IMR-90 (cell line): ENCODE measurements around the gene ALG11. TPM values are rescaled to one million over a fixed set of nuclear protein-coding genes. Genes with fewer than 3 reads are reported as not detected.

ENCODE experiments used
- ATAC-seq: fragments of 200-7000 bp; cut with Tn5 transposase; 2 replicates; pipeline ENCODE4 v1.9.1; 2020; ENCODE audit warnings: low read depth, mild to moderate bottlenecking, moderate library complexity
- BruUV-seq: library from RNA; stranded (reverse); fragments of 400-500 nt; replicated peaks from 2 replicates; lab custom pipeline; 2021; lab: Mats Ljungman, UMichigan
- CTCF ChIA-PET: fragments of 300-600 bp; formaldehyde crosslinking; extraction: SDS; loops from one replicate; lab custom pipeline; 2021; ENCODE audit warnings: antibody characterized with exemption; lab: Yijun Ruan, JAX
- POLR2A ChIA-PET: fragments of 300-600 bp; sonication (Branson Sonifier 250); formaldehyde crosslinking; loops from one replicate; lab custom pipeline; 2022; ENCODE audit warnings: antibody characterized with exemption; ENCODE audit not compliant: unreplicated experiment; lab: Charles Lee
- DNase-seq: peaks from one replicate; pipeline ENCODE4 v3.0.0; 2013
- H2AFZ ChIP-seq: replicated peaks from 2 replicates; pipeline ENCODE3; 2013; ENCODE audit warnings: low read length, mild to moderate bottlenecking; ENCODE audit not compliant: poor library complexity
- H2AK5ac ChIP-seq: 2 replicates; pipeline ENCODE4 v1.6.1; 2013; ENCODE audit warnings: low read depth, low read length, inconsistent platforms
- H2AK9ac ChIP-seq: replicated peaks from 2 replicates; pipeline ENCODE3; 2013; ENCODE audit warnings: mild to moderate bottlenecking, low read depth, low read length, moderate library complexity; ENCODE audit not compliant: poor library complexity
- H2BK120ac ChIP-seq: 2 replicates; pipeline ENCODE4 v1.6.1; 2013; ENCODE audit warnings: low read depth, low read length, inconsistent platforms
- H2BK15ac ChIP-seq: 3 replicates; pipeline ENCODE4 v1.6.1; 2013; ENCODE audit warnings: low read depth, low read length, inconsistent platforms
- H2BK20ac ChIP-seq: 2 replicates; pipeline ENCODE4 v1.6.1; 2013; ENCODE audit warnings: low read depth, mild to moderate bottlenecking, inconsistent platforms, low read length, moderate library complexity
- H2BK5ac ChIP-seq: 2 replicates; pipeline ENCODE4 v1.6.1; 2013; ENCODE audit warnings: mild to moderate bottlenecking, low read depth, low read length, inconsistent platforms; ENCODE audit not compliant: poor library complexity, severe bottlenecking
- H3K14ac ChIP-seq: replicated peaks from 2 replicates; pipeline ENCODE4 v1.6.1; 2013; ENCODE audit warnings: low read depth, low read length, inconsistent platforms
- H3K18ac ChIP-seq: 2 replicates; pipeline ENCODE4 v1.6.1; 2013; ENCODE audit warnings: low read depth, low read length, control low read depth
- H3K23ac ChIP-seq: 2 replicates; pipeline ENCODE4 v1.6.1; 2013; ENCODE audit warnings: low read depth, low read length, inconsistent platforms
- H3K27ac ChIP-seq: 2 replicates; pipeline ENCODE4 v1.5.1; 2013; ENCODE audit warnings: mild to moderate bottlenecking, control low read depth, low read length; ENCODE audit not compliant: insufficient read depth
- H3K27me3 ChIP-seq: 2 replicates; pipeline ENCODE4 v1.6.1; 2013; ENCODE audit warnings: low read length; ENCODE audit not compliant: control insufficient read depth, insufficient read depth
- H3K36me3 ChIP-seq: 2 replicates; pipeline ENCODE4 v1.6.1; 2013; ENCODE audit warnings: low read length, mixed read lengths; ENCODE audit not compliant: control insufficient read depth, insufficient read depth
- H3K4ac ChIP-seq: 2 replicates; pipeline ENCODE4 v1.6.1; 2013; ENCODE audit warnings: low read depth, low read length, inconsistent platforms
- H3K4me1 ChIP-seq: 2 replicates; pipeline ENCODE4 v1.6.1; 2013; ENCODE audit warnings: low read length, mixed read lengths; ENCODE audit not compliant: control insufficient read depth, insufficient read depth
- H3K4me2 ChIP-seq: 2 replicates; pipeline ENCODE4 v1.6.1; 2013; ENCODE audit warnings: low read depth, mild to moderate bottlenecking, control low read depth, low read length, moderate library complexity
- H3K4me3 ChIP-seq: 2 replicates; pipeline ENCODE4 v1.5.1; 2013; ENCODE audit warnings: low read depth, mild to moderate bottlenecking, control low read depth, low read length, moderate library complexity; ENCODE audit not compliant: insufficient read depth
- H3K56ac ChIP-seq: 2 replicates; pipeline ENCODE4 v1.6.1; 2013; ENCODE audit warnings: low read length, inconsistent platforms; ENCODE audit not compliant: insufficient read depth; ENCODE audit errors: extremely low read depth
- H3K79me1 ChIP-seq, 2 experiments: 2 replicates each; pipeline ENCODE4 v1.6.1; 2013; ENCODE audit warnings: low read length in 2 of 2, inconsistent platforms in 1 of 2, low read depth in 1 of 2
- H3K9ac ChIP-seq: 2 replicates; pipeline ENCODE4 v1.6.1; 2013; ENCODE audit warnings: low read depth, low read length, control low read depth
- H3K9me1 ChIP-seq: 2 replicates; pipeline ENCODE4 v1.6.1; 2013; ENCODE audit warnings: low read length, inconsistent platforms; ENCODE audit not compliant: insufficient read depth
- H3K9me3 ChIP-seq: 2 replicates; pipeline ENCODE4 v1.6.1; 2013; ENCODE audit warnings: low read length; ENCODE audit not compliant: control insufficient read depth, insufficient read depth
- H4K20me1 ChIP-seq: 2 replicates; pipeline ENCODE4 v1.6.1; 2013; ENCODE audit warnings: low read length, inconsistent platforms; ENCODE audit not compliant: insufficient read depth
- H4K5ac ChIP-seq: 2 replicates; pipeline ENCODE4 v1.6.1; 2013; ENCODE audit warnings: mild to moderate bottlenecking, low read depth, low read length, control low read depth
- H4K8ac ChIP-seq, 2 experiments: 2 replicates each; pipeline ENCODE4 v1.6.1; 2013; ENCODE audit warnings: low read depth in 2 of 2, low read length in 2 of 2, control low read depth in 1 of 2, inconsistent platforms in 1 of 2
- H4K91ac ChIP-seq: 2 replicates; pipeline ENCODE4 v1.6.1; 2013; ENCODE audit warnings: low read depth, low read length, inconsistent platforms; ENCODE audit not compliant: insufficient read depth
- BHLHE40 ChIP-seq: fragments of 150-350 bp; IDR thresholded peaks from 2 replicates; pipeline ENCODE4 v1.6.1; 2016; ENCODE audit warnings: mild to moderate bottlenecking, low read depth, low read length
- CEBPB ChIP-seq: IDR thresholded peaks from 2 replicates; pipeline ENCODE4 v1.6.1; 2012; ENCODE audit warnings: low read depth, low read length, improper control_type of control experiment
- CHD1 ChIP-seq: IDR thresholded peaks from 2 replicates; pipeline ENCODE4 v1.6.1; 2012; ENCODE audit warnings: low read depth, low read length, improper control_type of control experiment
- CTCF ChIP-seq: conservative IDR thresholded peaks from 2 replicates; pipeline ENCODE4 v1.5.1; 2012; ENCODE audit warnings: mild to moderate bottlenecking, low read depth, low read length, improper control_type of control experiment
- FOS ChIP-seq: fragments of 150-350 bp; IDR thresholded peaks from 2 replicates; pipeline ENCODE4 v1.6.1; 2016; ENCODE audit warnings: low read depth, low read length
- MAFK ChIP-seq: IDR thresholded peaks from 2 replicates; pipeline ENCODE4 v1.6.1; 2012; ENCODE audit warnings: low read depth, low read length, improper control_type of control experiment
- MAZ ChIP-seq: IDR thresholded peaks from 2 replicates; pipeline ENCODE4 v1.6.1; 2012; ENCODE audit warnings: low read depth, mild to moderate bottlenecking, low read length, improper control_type of control experiment, moderate library complexity, borderline replicate concordance
- MXI1 ChIP-seq: IDR thresholded peaks from 2 replicates; pipeline ENCODE4 v1.6.1; 2012; ENCODE audit warnings: low read depth, mild to moderate bottlenecking, low read length, moderate library complexity, borderline replicate concordance
- NFE2L2 ChIP-seq: fragments of 150-350 bp; IDR thresholded peaks from 2 replicates; pipeline ENCODE4 v1.6.1; 2016; ENCODE audit warnings: low read depth, mild to moderate bottlenecking, low read length
- POLR2A ChIP-seq: IDR thresholded peaks from 2 replicates; pipeline ENCODE4 v1.6.1; 2012; ENCODE audit warnings: mild to moderate bottlenecking, low read depth, low read length
- RAD21 ChIP-seq: IDR thresholded peaks from 2 replicates; pipeline ENCODE4 v1.6.1; 2012; ENCODE audit warnings: low read length, improper control_type of control experiment
- RCOR1 ChIP-seq: IDR thresholded peaks from 2 replicates; pipeline ENCODE4 v1.6.1; 2012; ENCODE audit warnings: mild to moderate bottlenecking, low read length, improper control_type of control experiment; ENCODE audit not compliant: insufficient replicate concordance
- RFX5 ChIP-seq: IDR thresholded peaks from 2 replicates; pipeline ENCODE4 v1.8.0; 2012; ENCODE audit warnings: low read depth, mild to moderate bottlenecking, low read length, moderate library complexity
- SMC3 ChIP-seq: fragments of 150-350 bp; IDR thresholded peaks from 2 replicates; pipeline ENCODE4 v1.6.1; 2016; ENCODE audit warnings: low read depth, mild to moderate bottlenecking, antibody characterized with exemption, low read length, moderate library complexity
- USF2 ChIP-seq: fragments of 150-350 bp; IDR thresholded peaks from 2 replicates; pipeline ENCODE4 v1.6.1; 2017; ENCODE audit warnings: mild to moderate bottlenecking, antibody characterized with exemption, low read length, low read depth
- WGBS, 2 experiments: methylation state at CpG; one replicate each; pipeline versions ENCODE4 v1.1.5 to v1.1.7; 2013; ENCODE audit warnings: missing lambda C conversion rate in 2 of 2; ENCODE audit not compliant: insufficient read length in 1 of 2; ENCODE audit errors: extremely low coverage in 2 of 2; 5-methylcytosine and 5-hydroxymethylcytosine counted together
- dilution Hi-C: fragments of 300-500 bp; cut with HindIII; formaldehyde crosslinking; loops from one replicate; pipeline ENCODE4 v1.14.3; 2018; ENCODE audit warnings: low sequenced_read_pairs; ENCODE audit not compliant: unreplicated experiment
- in situ Hi-C: fragments of 300-500 bp; cut with MboI; formaldehyde crosslinking; loops from 3 replicates; pipeline ENCODE4 v1.14.3; 2019; ENCODE audit warnings: low sequenced_read_pairs, inconsistent platforms, mixed read lengths
- intact Hi-C: fragments of 100-400 bp; cut with micrococcal nuclease; formaldehyde crosslinking; loops from 2 replicates; pipeline ENCODE4 v1.10.0; 2022
- polyA plus RNA-seq, 3 experiments: library from polyadenylated mRNA; depleted of rRNA; stranded (reverse); fragments of >200 nt; gene quantifications; 2 replicates each; pipeline ENCODE4 v1.2.3, GENCODE V29; 2012; ENCODE audit warnings: low replicate concordance in 1 of 3
- total RNA-seq: library from RNA; depleted of rRNA; stranded (reverse); fragments of >200 nt; gene quantifications from 2 replicates; pipeline ENCODE4 v1.2.3, GENCODE V29; 2012

Gene ALG11
- total and polyA plus RNA-seq, 2 of the 4 experiments (the other 2 are of a cell fraction): 10.0 to 12.7 TPM

DNA sequence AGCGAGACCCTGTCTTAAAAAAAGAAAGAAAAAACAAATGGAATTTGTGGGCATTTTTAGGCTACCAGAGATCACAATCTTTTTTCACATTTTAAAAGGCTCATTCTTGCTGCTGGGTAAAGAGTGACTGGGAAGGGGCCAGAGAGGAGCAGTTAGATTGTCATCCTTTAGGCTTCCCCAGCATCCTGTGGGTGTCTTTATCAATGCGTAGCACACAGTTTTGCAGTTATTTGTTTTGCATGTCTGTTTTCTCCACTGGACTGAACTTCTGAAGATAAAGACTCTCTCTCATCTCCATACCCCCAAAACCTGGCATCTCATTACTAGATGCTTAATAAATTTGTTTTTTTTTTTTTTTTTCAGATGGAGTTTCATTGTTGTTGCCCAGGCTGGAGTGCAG lies 10.2 kb downstream of the ALG11 start:
- ChIA-PET POLR2A (no interaction called here), CTCF (no interaction called here)
- Histone ChIP-seq H3K9me3 (no peaks in the 10 kb centered on the region), H3K27me3 (no peaks in the 10 kb centered on the region), H2BK120ac (no peak overlapping the region), H4K20me1 (no peaks in the 10 kb centered on the region), H3K36me3 (peaks cover 21% of the 10 kb centered on the region), H3K4ac (no peak overlapping the region), H2BK15ac (no peak overlapping the region), H2AFZ (no peak overlapping the region), H3K23ac (no peak overlapping the region), H2AK5ac (no peak overlapping the region), H3K18ac (no peak overlapping the region), H3K4me2 (no peak overlapping the region), H2AK9ac (no peak overlapping the region), H3K56ac (no peak overlapping the region), H2BK5ac (no peak overlapping the region), H3K9ac (no peak overlapping the region), H3K27ac (no peak overlapping the region), H3K4me1 (no peaks in the 10 kb centered on the region), H2BK20ac (no peak overlapping the region), H4K91ac (no peak overlapping the region), H4K8ac (no peak overlapping the region), H3K79me1 (peaks cover 18 to 27% of the 10 kb centered on the region in 2 experiments), H3K4me3 (no peak overlapping the region), H4K5ac (no peak overlapping the region), H3K9me1 (peaks cover 8% of the 10 kb centered on the region; the same call in 1 of the 2 replicates), H3K14ac (no peak overlapping the region)
- ATAC-seq: no peak
- no peak for DNase-seq
- in situ Hi-C loops: loop anchor here (25.0 kb wide), 1 partner anchor 440 kb away; the partner anchor contains the start of genes CKAP2 and VPS36
- TF ChIP-seq RFX5 (no peak), MXI1 (no peak), CTCF (no peak), RCOR1 (no peak), POLR2A (no peak), SMC3 (no peak), CHD1 (no peak), CEBPB (no peak), USF2 (no peak), RAD21 (no peak), MAFK (no peak), BHLHE40 (no peak), FOS (no peak), NFE2L2 (no peak), MAZ (no peak)
- BruUV-seq: no TSS peak
- no CpG with 5 or more reads among the region's 2 CpGs for WGBS, 2 experiments
- dilution Hi-C loops: no loop called here
- intact Hi-C loops: no loop called here
